ENCODE measurements around the gene ZBTB32.
"Not testable (repeated sequence)": the region's sequence is repeated elsewhere in the genome, so short reads cannot be mapped to it uniquely, and the experiment has no call there.

Gene ZBTB32

DNA sequence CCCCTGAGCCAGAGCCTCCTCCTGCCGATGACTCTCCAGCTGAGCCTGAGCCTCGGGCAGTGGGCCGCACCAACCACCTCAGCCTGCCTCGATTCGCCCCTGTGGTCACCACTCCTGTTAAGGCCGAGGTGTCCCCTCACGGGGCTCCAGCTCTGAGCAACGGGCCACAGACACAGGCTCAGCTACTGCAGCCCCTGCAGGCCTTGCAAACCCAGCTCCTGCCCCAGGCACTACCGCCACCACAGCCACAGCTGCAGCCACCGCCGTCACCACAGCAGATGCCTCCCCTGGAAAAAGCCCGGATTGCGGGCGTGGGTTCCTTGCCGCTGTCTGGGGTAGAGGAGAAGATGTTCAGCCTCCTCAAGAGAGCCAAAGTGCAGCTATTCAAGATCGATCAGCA is 17.0 kb downstream of the ZBTB32 start:
- no peak for DNase-seq (ENCODE audit: low read depth)
- no peak for TF ChIP-seq CTCF (conservative IDR thresholded peaks at IDR 0.05; ENCODE audit: low read length)
- H3K4me3 ChIP-seq (ENCODE audit: low read length), result no peak overlapping the region

GRCh38 chr19:35722461-35722860 is 18.1 kb downstream of the ZBTB32 start:
- no peak for DNase-seq (ENCODE audit: low read depth)
- H3K4me3 ChIP-seq (ENCODE audit: low read length), result no peak overlapping the region
- no peak for TF ChIP-seq CTCF (conservative IDR thresholded peaks at IDR 0.05; ENCODE audit: low read length)

DNA sequence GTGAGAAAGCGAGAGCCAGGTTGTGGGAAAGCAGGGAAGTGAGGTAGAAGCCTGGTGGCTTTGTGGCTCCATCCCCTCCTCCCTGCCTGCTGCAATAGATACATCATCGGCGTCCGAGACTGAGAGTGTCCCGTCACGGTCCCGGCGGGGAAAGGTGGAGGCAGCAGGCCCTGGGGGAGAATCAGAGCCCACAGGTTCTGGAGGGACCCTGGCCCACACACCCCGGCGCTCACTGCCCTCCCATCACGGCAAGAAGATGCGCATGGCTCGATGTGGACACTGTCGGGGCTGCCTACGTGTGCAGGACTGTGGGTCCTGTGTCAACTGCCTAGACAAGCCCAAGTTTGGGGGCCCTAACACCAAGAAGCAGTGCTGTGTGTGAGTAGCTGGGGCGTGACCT is 18.5 kb downstream of the ZBTB32 start:
- DNase-seq (ENCODE audit: low read depth), result no peak
- no peak for TF ChIP-seq CTCF (conservative IDR thresholded peaks at IDR 0.05; ENCODE audit: low read length)
- no peak overlapping the region for H3K4me3 ChIP-seq (ENCODE audit: low read length)

GRCh38 chr19:35723671-35724070 is 19.3 kb downstream of the ZBTB32 start:
- no peak for TF ChIP-seq CTCF (conservative IDR thresholded peaks at IDR 0.05; ENCODE audit: low read length)
- no peak for DNase-seq (ENCODE audit: low read depth)
- no peak overlapping the region for H3K4me3 ChIP-seq (ENCODE audit: low read length)

DNA sequence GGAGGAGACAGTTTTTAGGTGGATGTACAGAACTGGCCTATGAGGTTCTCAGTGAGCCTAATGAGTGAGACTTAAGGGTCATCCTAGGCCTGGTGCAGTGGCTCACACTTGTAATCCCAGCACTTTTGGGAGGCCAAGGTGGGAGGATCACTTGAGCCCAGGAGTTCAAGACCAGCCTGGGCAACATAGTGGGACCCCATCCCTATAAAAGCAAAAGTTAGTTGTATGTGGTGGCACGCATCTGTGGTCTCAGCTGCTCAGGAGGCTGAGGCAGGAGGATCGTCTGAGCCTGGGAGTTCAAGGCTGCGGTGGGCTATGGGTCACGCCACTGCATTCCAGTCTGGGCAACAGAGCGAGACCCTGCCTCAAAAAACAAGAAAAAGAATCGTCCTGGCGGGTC is 19.8 kb downstream of the ZBTB32 start:
- DNase-seq (ENCODE audit: low read depth); H3K4me3 ChIP-seq (ENCODE audit: low read length): not testable (repeated sequence)

GRCh38 chr19:35724560-35724959 is 20.2 kb downstream of the ZBTB32 start:
- TF ChIP-seq CTCF (conservative IDR thresholded peaks at IDR 0.05; ENCODE audit: low read length), result no peak
- no peak for DNase-seq (ENCODE audit: low read depth)
- H3K4me3 ChIP-seq (ENCODE audit: low read length), result no peak overlapping the region

DNA sequence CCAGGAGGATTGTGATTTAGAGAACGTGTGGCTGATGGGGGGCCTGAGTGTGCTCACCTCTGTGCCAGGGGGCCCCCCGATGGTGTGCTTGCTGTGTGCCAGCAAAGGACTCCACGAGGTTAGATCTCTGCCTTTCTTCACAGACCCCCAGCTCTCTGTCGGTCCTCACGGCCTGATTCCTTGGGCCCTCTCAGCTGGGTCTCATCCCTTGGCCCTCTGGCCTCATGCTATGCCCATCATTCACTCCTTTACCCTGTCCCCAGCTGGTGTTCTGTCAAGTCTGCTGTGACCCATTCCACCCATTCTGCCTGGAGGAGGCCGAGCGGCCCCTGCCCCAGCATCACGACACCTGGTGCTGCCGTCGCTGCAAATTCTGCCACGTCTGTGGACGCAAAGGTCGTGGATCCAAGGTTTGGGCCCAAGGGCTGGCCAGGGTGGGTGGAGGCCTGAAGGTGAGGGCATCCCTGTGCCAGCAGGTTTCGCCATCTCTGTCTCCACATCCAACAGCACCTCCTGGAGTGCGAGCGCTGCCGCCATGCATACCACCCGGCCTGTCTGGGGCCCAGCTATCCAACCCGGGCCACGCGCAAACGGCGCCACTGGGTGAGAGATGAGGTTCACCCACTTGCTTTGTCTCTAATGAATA is 21.0 kb downstream of the ZBTB32 start:
- H3K4me3 ChIP-seq (ENCODE audit: low read length), result no peak overlapping the region
- no peak for TF ChIP-seq CTCF (conservative IDR thresholded peaks at IDR 0.05; ENCODE audit: low read length)
- DNase-seq (ENCODE audit: low read depth), result no peak

Measured in AG10803 (cell line).